Uterus (tissue), 4 donors: Measurements from ENCODE around the gene TPST2. TPM values are rescaled to one million over a fixed set of nuclear protein-coding genes. Genes with fewer than 3 reads are reported as not detected.
A peak's percentile ranks its signal among the peaks of the same experiment; 100 is the strongest.

ENCODE experiments used
- DNase-seq, 2 donors: peaks; one replicate each; pipeline ENCODE4 v3.0.0-alpha.2; 2019 to 2020
- H3K27ac ChIP-seq, 2 donors: fragments of 200-600 bp; sonication (generic); 1 replicate in 1 of 2; 2 replicates in 1 of 2; pipeline ENCODE4 v1.5.1; 2016 to 2018
- H3K27me3 ChIP-seq, 2 donors: fragments of 200-600 bp; sonication (generic); one replicate each; pipeline ENCODE4 v1.5.1; 2018 to 2019; ENCODE audit warnings: control low read depth in 1 of 2
- H3K36me3 ChIP-seq, 2 donors: fragments of 200-600 bp; sonication (generic); one replicate each; pipeline ENCODE4 v1.5.1; 2019; ENCODE audit warnings: control low read depth in 1 of 2
- H3K4me1 ChIP-seq, 2 donors: fragments of 200-600 bp; sonication (generic); one replicate each; pipeline ENCODE4 v1.5.1; 2018 to 2019; ENCODE audit warnings: control low read depth in 1 of 2
- H3K4me3 ChIP-seq, 2 donors: fragments of 200-600 bp; sonication (generic); 1 replicate in 1 of 2; 2 replicates in 1 of 2; pipeline ENCODE4 v1.5.1; 2018 to 2019; ENCODE audit warnings: mild to moderate bottlenecking in 1 of 2
- H3K9me3 ChIP-seq, 2 donors: fragments of 200-600 bp; sonication (generic); one replicate each; pipeline ENCODE4 v1.5.1; 2019; ENCODE audit warnings: control low read depth in 1 of 2
- POLR2A ChIP-seq, 2 donors: fragments of 450-650 bp; IDR thresholded peaks; one replicate each; pipeline ENCODE4 v1.6.1; 2016; ENCODE audit warnings: antibody characterized with exemption in 2 of 2, mild to moderate bottlenecking in 1 of 2, moderate library complexity in 1 of 2
- intact Hi-C: fragments of 100-400 bp; cut with DNase I; formaldehyde crosslinking; loops from one replicate; pipeline ENCODE4 v1.15.1; 2023; ENCODE audit warnings: low total_unique reads
- total RNA-seq, 4 donors: library from RNA; depleted of rRNA in 3 of 4; stranded (reverse); fragments of >200 nt in 3 of 4; gene quantifications; one replicate each; pipeline versions ENCODE4 v1.1.0 to v1.2.4, GENCODE V29; 2014 to 2023
- TF ChIP-seq, protein P1 (sequence below), 4 experiments: fragments of 200-600 bp in 2 of 4; fragments of 450-650 bp in 2 of 4; sonication (generic) in 2 of 4; IDR thresholded peaks; one replicate each; pipeline ENCODE4 v1.5.1; 2016 to 2019; ENCODE audit warnings: antibody characterized with exemption in 4 of 4, mild to moderate bottlenecking in 2 of 4, moderate library complexity in 1 of 4
- donor health status: DM: yes; HTN: yes; CAD: no.

Gene TPST2
- total RNA-seq, 4 donors from 2014 or later, result 32.4 to 71.5 (median 43.8) TPM

DNA sequence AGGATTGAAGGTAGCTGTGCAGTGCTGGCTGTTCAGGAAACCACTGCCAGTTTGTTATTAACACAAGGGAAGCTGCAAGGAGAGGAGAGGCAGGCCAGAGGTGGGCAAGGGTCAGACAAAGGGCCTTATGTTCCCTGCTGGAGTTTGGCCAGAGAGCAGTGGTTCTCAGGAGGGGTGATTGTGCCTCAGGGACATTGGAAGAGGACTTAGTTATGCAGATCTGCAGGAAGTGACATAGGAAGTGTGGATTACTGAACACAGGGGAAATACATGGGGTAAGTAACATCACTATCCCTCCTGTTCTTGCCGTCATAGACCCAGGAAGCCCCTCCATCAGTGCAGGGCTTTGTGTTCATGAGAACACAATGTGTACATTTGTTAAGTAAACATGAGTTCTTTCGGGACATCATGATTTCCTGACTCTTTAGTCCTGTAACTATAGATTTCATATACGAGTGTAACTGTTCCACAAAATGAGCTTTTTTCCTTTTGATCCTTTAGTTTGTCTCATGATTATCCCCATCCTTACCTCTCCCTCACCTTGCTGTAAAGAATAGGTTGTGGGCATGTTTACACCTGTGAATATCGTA lies 100.4 kb downstream of the TPST2 start:
- Histone ChIP-seq H3K36me3 (no peaks in the 10 kb centered on the region), H3K4me3 (no peak overlapping the region), H3K27ac (no peak overlapping the region), H3K9me3 (no peaks in the 10 kb centered on the region), H3K4me1 (peaks cover 0 to 6% of the 10 kb centered on the region in 2 donors), H3K27me3 (no peaks in the 10 kb centered on the region)
- DNase-seq, result no peak
- TF ChIP-seq, protein P1, sequence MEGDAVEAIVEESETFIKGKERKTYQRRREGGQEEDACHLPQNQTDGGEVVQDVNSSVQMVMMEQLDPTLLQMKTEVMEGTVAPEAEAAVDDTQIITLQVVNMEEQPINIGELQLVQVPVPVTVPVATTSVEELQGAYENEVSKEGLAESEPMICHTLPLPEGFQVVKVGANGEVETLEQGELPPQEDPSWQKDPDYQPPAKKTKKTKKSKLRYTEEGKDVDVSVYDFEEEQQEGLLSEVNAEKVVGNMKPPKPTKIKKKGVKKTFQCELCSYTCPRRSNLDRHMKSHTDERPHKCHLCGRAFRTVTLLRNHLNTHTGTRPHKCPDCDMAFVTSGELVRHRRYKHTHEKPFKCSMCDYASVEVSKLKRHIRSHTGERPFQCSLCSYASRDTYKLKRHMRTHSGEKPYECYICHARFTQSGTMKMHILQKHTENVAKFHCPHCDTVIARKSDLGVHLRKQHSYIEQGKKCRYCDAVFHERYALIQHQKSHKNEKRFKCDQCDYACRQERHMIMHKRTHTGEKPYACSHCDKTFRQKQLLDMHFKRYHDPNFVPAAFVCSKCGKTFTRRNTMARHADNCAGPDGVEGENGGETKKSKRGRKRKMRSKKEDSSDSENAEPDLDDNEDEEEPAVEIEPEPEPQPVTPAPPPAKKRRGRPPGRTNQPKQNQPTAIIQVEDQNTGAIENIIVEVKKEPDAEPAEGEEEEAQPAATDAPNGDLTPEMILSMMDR (IDR thresholded peaks at IDR 0.05), result no peak
- no peak for TF ChIP-seq POLR2A (IDR thresholded peaks at IDR 0.05)
- intact Hi-C loops, result no loop called here

DNA sequence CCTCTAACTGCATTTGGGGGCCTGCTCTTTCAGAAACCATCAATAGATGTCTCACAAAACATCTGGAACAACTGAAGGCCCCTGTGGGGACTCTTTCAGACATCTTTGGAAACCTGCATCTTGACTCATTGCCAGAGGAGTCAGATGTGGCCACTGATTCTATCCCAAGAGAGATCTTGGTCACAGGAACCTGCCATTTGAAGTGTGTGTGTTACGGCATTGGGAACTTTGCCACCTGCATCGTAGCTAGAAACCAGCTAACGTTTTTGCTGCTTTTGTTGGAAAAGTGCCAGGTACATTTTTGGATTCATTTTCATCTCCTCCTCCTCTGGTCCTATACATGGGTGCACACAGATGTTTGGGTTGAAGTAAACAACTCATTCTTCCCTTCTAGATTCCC lies 101.9 kb downstream of the TPST2 start:
- Histone ChIP-seq H3K4me3 (no peak overlapping the region), H3K27ac (no peak overlapping the region), H3K36me3 (no peaks in the 10 kb centered on the region), H3K27me3 (no peaks in the 10 kb centered on the region), H3K4me1 (peaks cover 0 to 7% of the 10 kb centered on the region in 2 donors), H3K9me3 (no peaks in the 10 kb centered on the region)
- DNase-seq, result no peak
- TF ChIP-seq POLR2A (IDR thresholded peaks at IDR 0.05), result no peak
- TF ChIP-seq, protein P1 (IDR thresholded peaks at IDR 0.05), result no peak
- intact Hi-C loops, result no loop called here

DNA sequence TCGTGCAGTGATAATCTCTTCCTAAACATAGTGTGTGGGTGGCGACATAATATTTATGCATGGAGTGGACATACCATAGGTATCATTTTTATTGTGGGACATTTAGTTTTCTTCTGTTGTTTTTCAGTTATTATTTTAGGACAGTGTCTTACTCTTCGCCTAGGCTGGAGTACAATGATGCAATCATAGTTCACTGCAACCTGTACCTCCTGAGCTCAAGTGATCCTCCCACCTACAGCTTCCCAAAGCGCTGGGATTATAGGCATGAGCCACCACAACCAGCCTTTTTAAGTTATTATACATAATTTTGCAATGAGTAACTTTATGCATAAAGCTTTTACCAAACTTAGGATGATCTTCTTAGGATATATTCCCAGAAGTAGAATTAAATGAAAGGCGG lies 103.5 kb downstream of the TPST2 start:
- H3K9me3 ChIP-seq, result no peaks in the 10 kb centered on the region
- no peak overlapping the region for H3K4me3 ChIP-seq
- TF ChIP-seq, protein P1 (IDR thresholded peaks at IDR 0.05), result no peak
- no peak for TF ChIP-seq POLR2A (IDR thresholded peaks at IDR 0.05)
- H3K27me3 ChIP-seq, result no peaks in the 10 kb centered on the region
- H3K36me3 ChIP-seq, result no peaks in the 10 kb centered on the region
- intact Hi-C loops, result no loop called here
- H3K4me1 ChIP-seq, result peaks cover 7 to 19% of the 10 kb centered on the region in 2 donors
- H3K27ac ChIP-seq, result no peak overlapping the region
- no peak for DNase-seq

DNA sequence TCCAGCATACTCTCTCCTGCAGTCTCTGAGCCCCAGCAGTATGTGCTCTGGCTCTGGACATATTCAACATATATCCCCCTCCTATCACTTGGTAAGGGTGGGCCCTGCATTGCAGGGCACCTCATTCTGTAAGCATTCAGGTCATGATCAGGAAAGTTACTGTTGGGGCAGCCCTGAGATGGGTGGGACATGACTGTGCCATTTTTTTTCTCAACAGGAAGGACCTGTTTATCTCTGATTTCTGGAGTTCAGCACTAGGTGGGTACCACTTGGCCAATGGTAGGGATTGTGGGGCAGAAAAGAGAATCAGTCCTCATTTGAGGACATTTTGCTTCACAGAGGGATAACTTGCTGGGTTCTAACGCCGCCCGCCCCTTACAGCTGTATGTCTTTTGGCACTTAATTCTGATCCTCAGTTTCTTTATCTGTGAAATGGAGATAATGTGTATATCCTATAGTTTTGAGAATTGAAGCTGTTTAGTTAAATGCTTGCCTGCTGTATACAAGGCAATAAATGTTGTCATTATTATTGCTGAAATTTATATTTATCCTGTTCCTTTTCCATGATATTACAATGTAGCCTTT lies 104.0 kb downstream of the TPST2 start:
- H3K36me3 ChIP-seq, result no peaks in the 10 kb centered on the region
- no peak overlapping the region for H3K27ac ChIP-seq
- H3K9me3 ChIP-seq, result no peaks in the 10 kb centered on the region
- H3K4me1 ChIP-seq, result peaks cover 7 to 19% of the 10 kb centered on the region in 2 donors
- no peak overlapping the region for H3K4me3 ChIP-seq
- no peaks in the 10 kb centered on the region for H3K27me3 ChIP-seq
- intact Hi-C loops, result no loop called here
- TF ChIP-seq, protein P1 (IDR thresholded peaks at IDR 0.05), result no peak
- no peak for TF ChIP-seq POLR2A (IDR thresholded peaks at IDR 0.05)
- no peak for DNase-seq

DNA sequence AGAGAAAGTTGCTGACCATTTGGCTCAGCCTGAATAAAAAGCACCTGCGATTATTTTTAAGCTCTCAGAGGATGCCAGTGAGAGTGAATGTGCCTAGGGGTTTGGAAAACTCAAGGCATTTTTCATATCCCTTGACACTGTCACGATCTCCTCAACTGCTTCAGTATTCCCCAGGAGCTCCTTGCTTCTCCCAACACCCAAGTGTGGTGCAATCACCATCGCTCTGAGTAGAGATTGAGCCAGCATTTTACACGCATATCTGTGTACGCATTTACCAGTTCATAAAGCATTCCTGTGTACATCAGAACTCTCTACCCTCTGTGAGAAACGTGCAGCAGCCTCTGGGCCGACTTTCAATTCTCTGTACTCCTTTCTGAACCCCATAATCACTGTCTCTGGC lies 104.9 kb downstream of the TPST2 start:
- no peaks in the 10 kb centered on the region for H3K27me3 ChIP-seq
- no peaks in the 10 kb centered on the region for H3K36me3 ChIP-seq
- no peak overlapping the region for H3K4me3 ChIP-seq
- intact Hi-C loops, result no loop called here
- TF ChIP-seq, protein P1 (IDR thresholded peaks at IDR 0.05), result no peak
- TF ChIP-seq POLR2A (IDR thresholded peaks at IDR 0.05), result no peak
- H3K27ac ChIP-seq, result peak overlapping the region in 1 of 2 donors; percentile 94
- peaks cover 13 to 19% of the 10 kb centered on the region in 2 donors for H3K4me1 ChIP-seq
- H3K9me3 ChIP-seq, result no peaks in the 10 kb centered on the region
- no peak for DNase-seq
